Measurements from ENCODE around the gene QSOX2. TPM values are rescaled to one million over a fixed set of nuclear protein-coding genes. Genes with fewer than 3 reads are reported as not detected.

The QSOX2 gene
- total RNA-seq, 4 donors from 2014 or later = 5.6 to 18.5 (median 6.6) TPM

GRCh38 chr9:136180586-136180985 lies 65.0 kb downstream of the QSOX2 start:
- no peak for ATAC-seq (ENCODE audit: low FRiP score)
- no peak for DNase-seq (ENCODE audit: low spot score)
- no peak for TF ChIP-seq CTCF (IDR thresholded peaks at IDR 0.05)

GRCh38 chr9:136179761-136180160 lies 65.9 kb downstream of the QSOX2 start:
- no peak for TF ChIP-seq CTCF (IDR thresholded peaks at IDR 0.05)
- no peak for ATAC-seq (ENCODE audit: low FRiP score)
- no peak for DNase-seq (ENCODE audit: low spot score)

- TF ChIP-seq CTCF (IDR thresholded peaks at IDR 0.05) = no peak
- DNase-seq (ENCODE audit: low spot score) (no peak), ATAC-seq (ENCODE audit: low FRiP score) (no peak)
Observed at GRCh38 chr9:136179101-136179616, 66.5 kb downstream of the QSOX2 start.

- DNase-seq (ENCODE audit: low spot score) = no peak
- no peak for ATAC-seq (ENCODE audit: low FRiP score)
- no peak for TF ChIP-seq CTCF (IDR thresholded peaks at IDR 0.05)
Observed at GRCh38 chr9:136178773-136179075, 66.9 kb downstream of the QSOX2 start.

GRCh38 chr9:136178061-136178772 lies 67.4 kb downstream of the QSOX2 start:
- ATAC-seq (ENCODE audit: low FRiP score) = no peak
- TF ChIP-seq CTCF (IDR thresholded peaks at IDR 0.05) = no peak
- DNase-seq (ENCODE audit: low spot score) = no peak

GRCh38 chr9:136177224-136177623 lies 68.4 kb downstream of the QSOX2 start:
- no peak for TF ChIP-seq CTCF (IDR thresholded peaks at IDR 0.05)
- no peak for ATAC-seq (ENCODE audit: low FRiP score)
- no peak for DNase-seq (ENCODE audit: low spot score)

GRCh38 chr9:136175616-136176197 lies 69.9 kb downstream of the QSOX2 start:
- DNase-seq (ENCODE audit: low spot score) = no peak
- TF ChIP-seq CTCF (IDR thresholded peaks at IDR 0.05) = no peak
- ATAC-seq (ENCODE audit: low FRiP score) = no peak
